Right ventricle myocardium superior (tissue), 1 donor: ENCODE results near the gene VPS26C. TPM values are rescaled to one million over a fixed set of nuclear protein-coding genes. Genes with fewer than 3 reads are reported as not detected.
"Not testable (repeated sequence)": the region's sequence is repeated elsewhere in the genome, so short reads cannot be mapped to it uniquely, and the experiment has no call there.

Source experiments
- ATAC-seq: fragments of 200-7000 bp; cut with Tn5 transposase; one replicate; pipeline ENCODE4 v1.9.1; 2020; ENCODE audit warnings: mild to moderate bottlenecking; ENCODE audit not compliant: poor library complexity
- DNase-seq: peaks from one replicate; pipeline ENCODE4 v3.0.0-alpha.2; 2020
- intact Hi-C: fragments of 100-400 bp; cut with DNase I; formaldehyde crosslinking; loops from one replicate; pipeline ENCODE4 v1.11.2; 2022
- long read RNA-seq: library from polyadenylated mRNA; unstranded; transcript quantifications from one replicate; pipeline ENCODE4 v2.0.0, GENCODE V29; 2021
- total RNA-seq: library from RNA; stranded (reverse); fragmentation: NEBNext Ultra II Directional; extraction: Animal tissue kit (Norgen Biotek cat#: 25700); gene quantifications from one replicate; pipeline ENCODE4 v1.2.1, GENCODE V29; 2021
- donor health status: DM: no; HTN: yes; CAD: no; lungs with severe emphysema.

VPS26C gene
- 43.9 TPM for total RNA-seq
- long read RNA-seq, transcript VPS26C-201 (8 exons, 3,256 nt): major isoform, 44 of 88 reads
- long read RNA-seq, transcript VPS26C-209 (9 exons, 1,013 nt): minor isoform, 7 of 88 reads
- long read RNA-seq, transcript VPS26C-207 (7 exons, 937 nt): minor isoform, 11 of 88 reads
- long read RNA-seq, partial matches to known transcripts: 7 of 88 reads
- long read RNA-seq, other reads (novel, unspliced or antisense): 13 of 88 reads

- ATAC-seq: peak; percentile 95
- intact Hi-C loops: loop anchor here (2.0 to 10.0 kb wide), 2 partner anchors 99 to 187 kb away; partner anchors contain the start of gene DYRK1A
- DNase-seq: peak; percentile 99
These were observed at the start of gene VPS26C for GRCh38 chr21:37267269-37268185. Gene VPS26C, minus strand, starts transcription at chr21:37267334. Its CDS starts 40 bp downstream, at chr21:37267294.

DNA sequence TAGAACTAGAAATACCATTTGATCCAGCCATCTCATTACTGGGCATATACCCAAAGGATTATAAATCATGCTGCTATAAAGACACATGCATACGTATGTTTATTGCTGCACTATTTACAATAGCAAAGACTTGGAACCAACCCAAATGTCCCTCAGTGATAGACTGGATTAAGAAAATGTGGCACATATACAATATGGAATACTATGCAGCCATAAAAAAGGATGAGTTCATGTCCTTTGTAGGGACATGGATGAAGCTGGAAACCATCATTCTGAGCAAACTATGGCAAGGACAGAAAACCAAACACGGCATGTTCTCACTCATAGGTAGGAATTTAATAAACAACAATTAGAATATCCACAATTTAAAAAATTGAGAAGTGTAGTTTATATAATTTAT lies 48.9 kb upstream of the VPS26C start:
- DNase-seq, intact Hi-C loops, ATAC-seq: not testable (repeated sequence)

- intact Hi-C loops: no loop called here
- no peak for DNase-seq
- ATAC-seq: no peak
These were observed 33.1 kb upstream of the VPS26C start for GRCh38 chr21:37300114-37300751.

DNA sequence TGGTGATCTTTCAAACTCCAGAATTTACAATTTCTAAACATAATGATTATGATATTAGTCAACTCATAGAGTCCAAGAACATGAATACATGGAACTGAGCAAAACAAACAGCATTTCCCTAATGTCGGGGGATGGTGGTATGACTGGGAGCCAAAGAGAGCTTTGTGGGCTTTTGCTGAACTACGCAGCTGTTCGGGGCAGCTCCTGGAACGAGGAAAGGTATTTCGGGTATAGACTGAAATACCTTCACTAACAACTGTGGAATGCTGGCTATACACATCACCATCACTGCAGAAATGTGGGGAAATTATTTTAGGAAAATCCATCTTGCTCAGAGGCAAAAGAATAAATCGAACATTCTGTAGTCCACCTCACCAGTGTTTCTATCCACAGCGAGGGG lies 30.2 kb upstream of the VPS26C start:
- ATAC-seq (no peak), DNase-seq (no peak)
- intact Hi-C loops: no loop called here

GRCh38 chr21:37294679-37295078 lies 27.5 kb upstream of the VPS26C start:
- DNase-seq (no peak), ATAC-seq (no peak)
- intact Hi-C loops: no loop called here

DNA sequence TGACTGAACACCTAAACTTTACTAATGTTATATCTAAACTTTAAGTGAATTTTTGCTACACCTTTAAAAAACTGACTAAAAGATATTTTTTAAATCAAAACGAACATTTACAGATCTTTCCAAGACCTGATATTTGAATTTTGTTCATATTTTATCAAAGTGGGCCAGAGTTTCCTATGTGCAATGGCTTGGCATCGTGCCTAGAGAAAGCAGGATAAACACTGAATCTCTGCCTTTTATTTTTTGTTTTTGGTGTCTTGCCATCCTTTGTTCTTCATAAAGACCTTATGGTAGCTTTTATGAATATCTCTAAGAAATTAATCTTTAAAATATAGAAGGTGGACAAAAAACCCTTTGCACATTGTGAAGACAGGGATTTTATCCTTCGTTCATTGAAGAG lies 25.8 kb upstream of the VPS26C start:
- intact Hi-C loops: no loop called here
- DNase-seq (no peak), ATAC-seq (no peak)

GRCh38 chr21:37292041-37292440 lies 24.9 kb upstream of the VPS26C start:
- DNase-seq (no peak), ATAC-seq (no peak)
- intact Hi-C loops: no loop called here

DNA sequence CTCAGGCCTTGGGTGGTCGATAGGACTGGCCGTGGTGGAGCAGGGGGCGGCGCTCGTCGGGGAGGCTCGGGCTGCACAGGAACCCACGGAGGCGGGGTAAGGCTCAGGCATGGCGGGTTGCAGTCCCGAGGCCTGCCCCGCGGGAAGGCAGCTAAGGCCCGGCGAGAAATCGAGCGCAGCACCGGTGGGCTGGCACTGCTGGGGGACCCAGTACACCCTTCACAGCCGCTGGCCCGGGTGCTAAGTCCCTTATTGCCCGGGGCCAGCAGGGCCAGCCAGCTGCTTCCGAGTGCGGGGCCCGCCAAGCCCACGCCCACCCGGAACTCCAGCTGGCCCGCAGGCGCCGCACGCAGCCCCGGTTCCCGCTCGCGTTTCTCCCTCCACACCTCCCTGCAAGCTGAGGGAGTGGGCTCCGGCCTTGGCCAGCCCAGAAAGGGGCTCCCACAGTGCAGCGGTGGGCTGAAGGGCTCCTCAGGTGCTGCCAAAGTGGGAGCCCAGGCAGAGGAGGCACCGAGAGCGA lies 16.1 kb upstream of the VPS26C start:
- ATAC-seq, intact Hi-C loops: not testable (repeated sequence)

GRCh38 chr21:37282602-37283001 lies 15.5 kb upstream of the VPS26C start:
- DNase-seq, ATAC-seq, intact Hi-C loops: not testable (repeated sequence)

More for the DNA sequence above, 16.1 kb upstream of the VPS26C start:
- not testable (repeated sequence) for DNase-seq

DNA sequence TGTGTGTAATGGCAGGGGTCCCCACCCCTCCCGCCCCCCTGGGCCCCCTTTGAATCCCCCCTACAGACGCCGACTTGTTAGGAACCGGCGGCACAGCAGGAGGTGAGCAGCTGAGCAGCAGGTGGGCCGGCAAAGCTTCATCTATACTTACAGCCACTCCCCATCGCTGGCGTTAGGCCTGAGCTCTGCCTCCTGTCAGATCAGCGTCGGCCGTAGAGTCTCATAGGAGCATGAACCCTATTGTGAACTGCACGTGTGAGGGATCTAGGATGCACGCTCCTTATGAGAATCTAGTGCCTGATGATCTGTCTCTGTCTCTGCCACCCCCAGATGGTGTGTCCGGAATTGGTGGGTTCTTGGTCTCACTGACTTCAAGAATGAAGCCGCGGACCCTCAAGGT lies 14.9 kb upstream of the VPS26C start:
- intact Hi-C loops: no loop called here
- ATAC-seq: no peak
- no peak for DNase-seq

DNA sequence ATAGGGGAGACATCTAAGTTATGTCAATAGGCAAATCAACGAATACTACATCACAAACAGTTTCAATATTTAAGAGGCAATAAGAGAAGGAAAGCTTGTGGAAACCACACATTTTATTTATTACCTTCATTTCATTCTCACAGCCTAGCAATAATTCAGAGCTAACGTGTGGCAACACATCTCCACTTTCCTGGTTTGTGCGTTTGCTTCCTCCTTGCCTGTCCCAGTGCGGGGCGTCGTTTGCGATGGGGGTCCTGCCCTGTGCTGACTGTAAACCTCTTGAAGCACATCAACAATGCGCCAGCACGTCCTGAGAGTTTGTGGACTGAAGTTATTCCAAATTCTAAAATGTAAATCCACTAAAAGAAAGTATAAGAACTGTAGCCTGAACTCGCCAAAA lies 14.4 kb upstream of the VPS26C start:
- ATAC-seq: no peak
- intact Hi-C loops: no loop called here
- no peak for DNase-seq

GRCh38 chr21:37279271-37279670 lies 12.1 kb upstream of the VPS26C start:
- ATAC-seq, DNase-seq, intact Hi-C loops: not testable (repeated sequence)

GRCh38 chr21:37278199-37278598 lies 11.1 kb upstream of the VPS26C start:
- DNase-seq (no peak), ATAC-seq (no peak)
- intact Hi-C loops: no loop called here

- ATAC-seq: no peak
- intact Hi-C loops: no loop called here
These were observed 9.2 kb upstream of the VPS26C start for GRCh38 chr21:37276377-37276776.

DNA sequence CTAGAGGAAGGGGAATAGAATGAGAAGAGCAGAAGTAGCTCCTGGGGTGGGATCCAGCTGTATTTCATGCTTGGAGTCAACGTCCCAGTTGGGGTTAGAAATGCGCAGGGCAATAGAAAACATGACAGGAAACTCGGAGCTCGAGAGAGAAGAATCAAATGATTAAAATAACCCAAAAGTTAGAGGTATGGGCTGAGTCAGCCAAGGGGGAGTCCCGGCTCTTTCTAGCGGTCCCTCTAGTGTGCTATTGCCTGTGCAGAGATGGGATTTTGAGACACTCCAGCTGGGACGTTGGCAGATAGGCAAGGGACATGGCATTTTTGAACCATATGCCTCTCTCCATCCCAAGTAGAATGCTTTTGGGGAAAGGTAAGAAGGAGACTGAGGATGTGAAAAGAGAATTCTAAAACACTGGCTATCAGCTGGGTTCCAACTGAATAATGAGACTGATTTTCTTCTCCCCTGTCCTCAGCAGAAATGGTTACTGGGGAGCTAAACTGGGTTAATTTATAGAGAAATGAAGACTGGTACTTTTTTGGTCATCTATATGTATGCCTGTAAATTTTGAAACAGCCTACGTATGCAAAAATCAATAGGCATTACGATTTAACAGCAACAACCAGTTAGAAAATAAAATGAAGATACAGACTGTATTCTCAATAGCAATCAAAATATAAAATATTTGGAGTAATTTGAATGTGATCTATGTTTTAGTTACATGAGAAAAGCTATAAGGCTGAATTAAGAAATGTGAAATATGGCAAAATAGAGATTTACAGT lies 7.0 kb upstream of the VPS26C start:
- ATAC-seq: no peak
- intact Hi-C loops: no loop called here
- DNase-seq: no peak

More at GRCh38 chr21:37276377-37276776, 9.2 kb upstream of the VPS26C start:
- no peak for DNase-seq

- ATAC-seq (no peak), DNase-seq (no peak)
- intact Hi-C loops: no loop called here
These were observed 6.3 kb upstream of the VPS26C start for GRCh38 chr21:37273440-37273839.

DNA sequence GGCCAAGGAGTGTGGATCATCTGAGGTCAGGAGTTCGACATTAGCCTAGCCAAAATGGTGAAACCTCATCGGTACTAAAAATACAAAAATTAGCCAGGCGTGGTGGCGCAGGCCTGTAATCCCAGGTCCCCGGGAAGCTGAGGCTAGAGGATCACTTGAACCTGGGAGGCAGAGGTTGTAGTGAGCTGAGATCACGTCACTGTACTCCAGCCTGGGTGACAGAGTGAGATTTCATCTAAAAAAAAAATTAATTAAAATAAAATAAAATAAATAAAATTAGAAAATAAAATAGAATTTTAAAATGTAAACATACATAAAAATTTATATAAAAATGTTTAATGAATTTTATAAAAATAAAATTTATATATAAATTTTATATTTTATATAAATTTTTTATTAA lies 5.8 kb upstream of the VPS26C start:
- DNase-seq: no peak
- intact Hi-C loops: no loop called here
- no peak for ATAC-seq

DNA sequence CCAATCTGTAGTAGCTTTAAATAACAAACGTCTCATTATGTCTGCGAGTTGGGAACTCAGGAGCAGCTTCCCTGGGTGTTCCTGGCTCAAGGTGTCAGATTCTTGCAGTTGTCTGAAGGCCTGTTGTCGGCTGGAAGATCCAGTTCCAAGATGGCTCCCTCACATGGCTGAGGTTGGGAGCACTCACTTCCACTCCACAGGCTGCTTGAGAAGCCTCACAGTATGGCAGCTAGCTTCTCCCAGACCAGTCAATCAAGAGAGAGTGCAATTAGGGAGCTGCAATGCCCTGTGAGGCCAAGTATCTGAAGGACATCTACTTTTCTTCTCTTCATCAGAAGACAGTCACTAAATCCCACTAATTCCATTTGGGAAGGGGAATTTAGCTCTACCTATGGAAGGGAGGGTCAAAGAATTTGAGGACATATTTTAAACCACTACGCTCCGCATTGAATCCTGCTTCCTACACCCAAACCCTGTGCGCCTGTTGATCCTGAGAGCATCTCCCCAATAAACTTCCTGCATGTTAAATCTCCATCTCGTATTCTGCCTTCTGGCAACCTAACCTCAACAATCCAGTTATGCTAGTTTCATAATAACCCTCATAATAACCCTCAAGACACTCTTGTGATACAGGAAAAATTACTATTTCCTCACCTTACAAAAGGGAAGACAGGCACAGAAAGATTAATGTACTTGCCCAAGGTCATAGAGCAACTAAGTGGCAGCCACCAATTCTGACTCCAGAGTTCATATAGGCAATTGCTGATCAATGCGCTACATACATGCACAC lies 3.6 kb upstream of the VPS26C start:
- ATAC-seq (no peak), DNase-seq (no peak)
- intact Hi-C loops: no loop called here
